MM.1S (cell line): ENCODE results near the gene EVL.

ENCODE experiments used
- EZH2 ChIP-seq: fragments of 300-600 bp; sonication (generic); optimal IDR thresholded peaks from 2 replicates; pipeline ENCODE3; 2017; ENCODE audit warnings: low read depth, mild to moderate bottlenecking, antibody characterized with exemption, low read length, mixed read lengths
- EZH2phosphoT487 ChIP-seq: fragments of 300-600 bp; sonication (generic); IDR thresholded peaks from 2 replicates; pipeline ENCODE4 v1.6.1; 2018; ENCODE audit warnings: antibody characterized with exemption, low read length
- TF ChIP-seq, protein P1 (sequence below): fragments of 300-600 bp; sonication (generic); IDR thresholded peaks from 2 replicates; pipeline ENCODE4 v1.5.1; 2016; ENCODE audit warnings: antibody characterized with exemption, low read length, mixed read lengths

GRCh38 chr14:100142073-100143040 lies 77.1 kb downstream of the EVL start:
- TF ChIP-seq, protein P1, sequence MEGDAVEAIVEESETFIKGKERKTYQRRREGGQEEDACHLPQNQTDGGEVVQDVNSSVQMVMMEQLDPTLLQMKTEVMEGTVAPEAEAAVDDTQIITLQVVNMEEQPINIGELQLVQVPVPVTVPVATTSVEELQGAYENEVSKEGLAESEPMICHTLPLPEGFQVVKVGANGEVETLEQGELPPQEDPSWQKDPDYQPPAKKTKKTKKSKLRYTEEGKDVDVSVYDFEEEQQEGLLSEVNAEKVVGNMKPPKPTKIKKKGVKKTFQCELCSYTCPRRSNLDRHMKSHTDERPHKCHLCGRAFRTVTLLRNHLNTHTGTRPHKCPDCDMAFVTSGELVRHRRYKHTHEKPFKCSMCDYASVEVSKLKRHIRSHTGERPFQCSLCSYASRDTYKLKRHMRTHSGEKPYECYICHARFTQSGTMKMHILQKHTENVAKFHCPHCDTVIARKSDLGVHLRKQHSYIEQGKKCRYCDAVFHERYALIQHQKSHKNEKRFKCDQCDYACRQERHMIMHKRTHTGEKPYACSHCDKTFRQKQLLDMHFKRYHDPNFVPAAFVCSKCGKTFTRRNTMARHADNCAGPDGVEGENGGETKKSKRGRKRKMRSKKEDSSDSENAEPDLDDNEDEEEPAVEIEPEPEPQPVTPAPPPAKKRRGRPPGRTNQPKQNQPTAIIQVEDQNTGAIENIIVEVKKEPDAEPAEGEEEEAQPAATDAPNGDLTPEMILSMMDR, result no peak
- TF ChIP-seq EZH2 (no peak), EZH2phosphoT487 (no peak)
